ENCODE results near the gene FMN1.

Gene FMN1

GRCh38 chr15:33125894-33126537 lies 68.5 kb downstream of the FMN1 start:
- DNase-seq (ENCODE audit: low spot score) = no peak

DNA sequence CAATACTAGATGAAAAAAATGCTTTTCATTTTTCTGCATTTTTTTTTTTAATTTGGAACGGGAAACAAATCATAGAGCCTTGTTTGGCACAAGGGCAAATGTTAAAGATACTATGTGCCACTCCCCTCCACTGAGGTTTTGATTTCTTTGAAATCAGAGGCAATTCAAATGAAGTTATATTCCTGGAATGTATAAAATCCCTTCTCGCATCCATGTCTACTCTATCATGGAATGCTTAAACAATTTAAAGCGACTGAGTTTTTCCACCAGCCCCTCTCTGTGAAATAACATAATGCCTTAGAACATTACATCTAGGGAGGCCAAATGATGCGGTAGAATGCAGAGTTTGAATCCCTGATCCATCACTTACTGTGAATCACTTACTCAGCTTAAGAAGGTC lies 69.7 kb downstream of the FMN1 start:
- DNase-seq (ENCODE audit: low spot score) = no peak

GRCh38 chr15:33124279-33124678 lies 70.2 kb downstream of the FMN1 start:
- DNase-seq (ENCODE audit: low spot score) = no peak

- no peak for DNase-seq (ENCODE audit: low spot score)
Observed at GRCh38 chr15:33119865-33120264, 74.6 kb downstream of the FMN1 start.

- DNase-seq (ENCODE audit: low spot score) = no peak
Observed at GRCh38 chr15:33119273-33119672, 75.2 kb downstream of the FMN1 start.

- DNase-seq (ENCODE audit: low spot score) = no peak
Observed at GRCh38 chr15:33116198-33116597, 78.3 kb downstream of the FMN1 start.

DNA sequence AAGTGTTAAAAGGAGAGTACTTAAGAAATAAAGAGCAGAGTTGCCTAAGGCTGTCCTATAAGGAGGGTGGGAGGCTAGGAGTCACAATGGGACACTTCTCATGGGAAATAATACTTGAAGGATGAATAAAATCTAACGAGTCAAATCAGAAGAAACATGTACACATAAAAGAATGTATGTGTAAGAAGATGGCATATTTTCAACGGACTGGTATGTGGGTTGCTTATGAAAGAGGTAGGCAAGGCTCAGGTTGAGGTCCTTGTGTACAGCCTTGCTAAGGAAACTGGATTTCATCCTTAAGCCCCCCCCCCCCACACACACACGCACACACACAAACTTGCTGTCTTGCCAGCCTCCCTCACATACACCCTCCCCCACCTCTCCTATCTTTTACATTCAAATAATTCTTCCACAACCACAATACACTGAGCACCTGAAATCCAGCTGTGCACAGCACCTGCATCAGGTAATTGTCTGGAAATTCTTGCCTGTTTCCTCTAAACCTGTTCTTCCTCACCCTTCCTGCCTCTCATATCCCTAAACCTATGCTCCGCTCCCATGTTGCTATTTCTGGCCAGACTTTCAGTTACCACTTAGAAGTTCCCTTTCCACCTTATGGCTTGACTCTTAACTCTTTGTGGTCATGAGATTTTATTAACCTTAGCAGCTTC lies 79.2 kb downstream of the FMN1 start:
- no peak for DNase-seq (ENCODE audit: low spot score)

DNA sequence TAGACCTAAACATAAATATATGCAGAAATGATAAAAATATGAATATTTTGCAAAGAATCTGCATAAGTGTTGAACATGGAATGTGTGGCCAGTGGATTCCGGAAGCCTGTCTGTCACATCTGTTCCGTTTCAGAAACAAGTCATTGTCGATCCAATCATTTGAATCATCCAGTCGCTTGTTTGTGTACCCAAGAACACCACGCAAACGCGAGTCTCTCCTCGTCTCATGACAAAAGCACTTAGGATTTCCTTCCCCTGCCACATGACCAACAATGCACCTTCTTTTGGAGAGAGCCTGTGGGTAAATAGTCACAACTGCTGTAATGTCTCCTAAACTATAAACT lies 80.2 kb downstream of the FMN1 start:
- no peak for DNase-seq (ENCODE audit: low spot score)

DNA sequence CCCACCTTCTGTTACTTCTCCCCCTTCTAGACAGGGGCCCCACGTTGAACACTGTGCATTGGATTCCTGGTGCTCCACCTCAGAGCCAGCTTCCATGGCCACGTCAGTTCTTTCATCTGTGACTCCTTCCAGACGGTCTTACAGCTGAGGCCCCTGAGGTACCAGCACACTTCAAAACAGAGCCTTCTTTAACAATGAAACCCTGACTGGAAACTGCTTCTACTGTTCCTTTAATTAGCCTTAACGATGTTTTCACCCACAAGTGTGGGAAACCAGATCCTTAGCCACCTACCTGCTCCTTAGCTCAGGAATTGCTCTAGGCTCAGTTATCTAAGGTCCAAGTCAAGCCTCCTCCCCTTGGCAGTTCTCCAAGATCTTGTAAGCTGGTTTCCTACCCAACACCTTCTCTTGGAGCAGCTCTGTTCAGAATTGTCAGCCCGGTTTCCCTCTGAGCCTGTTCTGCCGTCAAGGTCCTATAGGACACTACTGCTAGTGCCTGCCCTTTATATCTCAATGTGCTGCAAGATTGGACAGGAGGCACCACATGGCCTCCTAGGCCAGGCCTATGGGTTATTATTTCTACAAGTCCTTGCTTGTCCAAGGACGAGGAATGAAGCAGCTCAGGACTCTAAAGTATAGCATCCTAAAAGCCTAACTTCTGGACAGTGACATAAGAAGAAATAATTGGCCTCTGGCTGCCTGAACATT lies 80.7 kb downstream of the FMN1 start:
- DNase-seq (ENCODE audit: low spot score) = no peak

- no peak for DNase-seq (ENCODE audit: low spot score)
Observed at GRCh38 chr15:33112541-33113105, 81.9 kb downstream of the FMN1 start.

DNA sequence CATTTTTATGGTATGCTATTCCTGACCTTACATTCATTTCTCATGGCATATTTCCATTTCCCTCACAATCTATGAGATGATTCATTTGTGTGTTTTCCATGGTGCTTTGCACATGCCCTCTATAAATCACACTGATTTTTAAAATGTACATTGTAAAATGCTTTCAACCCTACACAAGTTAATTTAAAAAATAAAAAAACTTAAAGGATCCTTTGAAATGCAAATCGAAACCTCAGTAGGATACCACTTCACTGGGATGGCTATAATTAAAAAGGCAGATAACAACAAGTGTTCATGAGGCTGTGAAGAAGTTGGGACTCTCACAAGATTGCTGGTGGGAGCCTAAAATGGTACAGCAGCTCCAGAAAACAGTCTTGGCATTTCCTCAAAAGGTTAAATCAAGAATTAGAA lies 83.5 kb downstream of the FMN1 start:
- DNase-seq (ENCODE audit: low spot score) = no peak

GRCh38 chr15:33109345-33109744 lies 85.2 kb downstream of the FMN1 start:
- DNase-seq (ENCODE audit: low spot score) = no peak

DNA sequence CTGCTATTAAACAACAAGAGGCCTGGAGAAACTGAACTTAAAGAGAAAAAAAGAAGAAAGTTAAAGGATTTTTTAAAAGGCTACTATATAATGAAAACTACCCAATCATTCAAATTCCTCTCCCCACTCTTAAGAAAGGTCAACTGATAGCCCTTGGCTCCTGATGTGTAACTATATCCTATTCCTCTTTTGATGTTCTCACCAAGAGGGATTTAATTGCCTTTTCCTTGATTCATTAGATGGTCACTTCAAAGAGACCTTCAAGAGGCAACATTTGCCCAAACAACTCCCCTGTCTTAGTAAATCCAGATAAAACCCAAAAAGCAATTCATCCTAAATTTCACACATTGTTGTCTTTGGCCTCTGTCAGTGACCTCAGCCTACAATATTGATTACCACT lies 86.0 kb downstream of the FMN1 start:
- no peak for DNase-seq (ENCODE audit: low spot score)

DNA sequence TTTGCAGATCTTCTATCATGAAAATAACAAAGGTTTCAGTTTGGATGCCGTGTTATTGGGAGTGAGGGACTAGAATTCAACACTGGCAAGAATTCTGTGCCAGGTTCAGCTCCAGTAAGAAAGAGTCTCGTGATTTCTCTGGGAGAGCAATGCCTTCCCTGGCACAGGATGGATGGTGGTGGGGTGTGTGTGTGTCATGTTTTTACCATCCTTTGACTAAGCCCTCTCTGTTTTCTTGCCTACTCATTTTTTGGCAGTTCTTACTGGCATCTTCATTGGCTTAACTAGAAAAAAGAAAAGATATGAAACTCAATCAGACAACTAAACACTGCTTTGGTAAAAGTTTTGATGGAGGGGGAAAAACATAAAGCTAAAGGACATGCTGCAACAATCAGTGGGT lies 86.6 kb downstream of the FMN1 start:
- DNase-seq (ENCODE audit: low spot score) = peak; percentile 26

DNA sequence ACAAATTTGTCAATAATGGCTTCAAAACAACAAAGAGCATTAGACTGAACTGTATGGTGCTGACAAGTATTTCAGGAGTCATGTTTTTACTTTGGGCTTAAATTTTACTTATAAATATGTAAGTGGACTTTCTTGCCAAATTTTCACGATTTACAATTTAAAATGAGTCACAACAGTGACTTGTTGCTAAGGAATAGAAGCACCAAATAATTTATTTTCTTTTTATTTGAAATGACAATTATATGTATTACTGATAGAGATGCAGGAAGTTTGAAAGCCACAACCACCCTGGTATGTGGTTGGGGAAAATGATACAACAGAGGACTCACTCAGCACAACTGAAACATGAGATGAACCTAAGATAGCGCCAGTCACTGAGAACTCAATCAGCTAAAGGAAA lies 90.3 kb downstream of the FMN1 start:
- peak; percentile 53 for DNase-seq (ENCODE audit: low spot score)

GRCh38 chr15:33101036-33101435 lies 93.5 kb downstream of the FMN1 start:
- no peak for DNase-seq (ENCODE audit: low spot score)

GRCh38 chr15:33100314-33100713 lies 94.2 kb downstream of the FMN1 start:
- no peak for DNase-seq (ENCODE audit: low spot score)

DNA sequence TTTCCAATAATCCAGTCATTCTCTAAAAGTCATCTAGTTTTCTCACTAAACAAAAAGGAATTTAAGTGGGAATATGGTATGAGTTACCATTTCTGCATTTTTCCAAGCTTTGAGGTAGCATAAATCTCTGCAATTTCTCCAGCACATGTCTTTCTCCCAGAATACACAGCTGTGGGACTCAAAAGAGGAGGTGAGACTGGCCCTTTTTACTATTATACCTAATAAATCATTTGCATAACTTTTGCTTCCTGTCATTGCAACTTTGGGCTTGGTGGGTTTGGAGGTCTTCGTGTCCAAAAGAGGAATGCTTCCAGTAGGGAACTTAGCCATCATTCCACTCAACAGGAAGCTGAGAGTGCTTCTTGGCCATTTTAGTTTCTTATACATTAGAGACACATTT lies 94.8 kb downstream of the FMN1 start:
- no peak for DNase-seq (ENCODE audit: low spot score)

DNA sequence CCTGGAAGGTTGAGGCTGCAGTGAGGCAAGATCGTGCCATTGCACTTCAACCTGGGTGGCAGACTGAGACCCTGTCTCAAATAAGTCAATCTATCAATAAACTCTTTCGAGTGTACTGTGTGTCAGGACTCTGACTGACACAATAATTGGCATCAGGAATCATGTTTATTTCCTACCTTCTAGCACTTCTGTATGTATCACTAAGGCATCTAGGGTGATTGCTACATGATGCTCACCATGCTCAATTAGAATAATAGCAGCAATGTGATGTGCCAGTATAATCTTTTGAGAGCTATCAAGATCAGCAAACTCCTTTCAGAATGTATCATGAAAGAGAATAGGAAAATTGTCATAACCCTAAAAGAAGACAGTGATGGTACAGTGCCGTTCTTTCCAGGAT lies 95.3 kb downstream of the FMN1 start:
- no peak for DNase-seq (ENCODE audit: low spot score)

- DNase-seq (ENCODE audit: low spot score) = peak; percentile 71
Observed at GRCh38 chr15:33098094-33099058, 96.1 kb downstream of the FMN1 start.

DNA sequence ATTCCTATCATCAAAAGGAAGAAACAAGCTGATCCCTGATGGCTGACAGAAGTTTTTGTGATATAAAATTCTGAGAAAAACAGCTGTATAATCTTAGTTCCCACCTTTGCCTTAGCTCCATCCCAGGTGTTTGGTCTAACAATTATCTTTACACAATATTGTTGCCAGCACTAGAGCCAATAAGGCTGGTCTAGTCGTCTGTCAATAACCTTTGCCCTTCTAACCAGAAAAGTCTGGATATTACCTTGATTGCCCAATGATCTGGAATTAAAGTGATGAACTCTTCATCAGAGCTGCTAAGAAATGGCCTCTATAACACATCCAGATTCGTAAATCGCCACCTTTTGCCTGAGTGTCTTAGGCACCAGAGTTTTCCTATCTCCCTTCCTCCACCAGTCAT lies 98.4 kb downstream of the FMN1 start:
- DNase-seq (ENCODE audit: low spot score) = no peak

DNA sequence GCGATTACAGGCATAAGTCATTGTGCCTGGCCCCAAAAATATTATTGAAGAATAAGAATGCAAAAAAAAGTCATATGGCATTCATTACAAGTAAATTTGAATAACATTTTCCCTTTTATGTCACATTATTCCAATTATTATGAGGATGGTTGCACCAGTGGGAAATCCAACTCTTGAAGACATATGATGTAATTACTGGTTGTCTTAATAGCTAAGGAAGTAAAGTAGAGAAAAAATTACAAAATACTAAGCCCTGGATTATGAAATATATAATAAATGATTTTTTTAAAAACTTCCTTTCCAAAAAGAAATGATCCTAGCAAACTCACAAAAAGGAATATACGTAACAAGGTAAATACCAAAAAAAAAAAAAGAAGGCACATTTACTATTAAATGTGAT lies 98.9 kb downstream of the FMN1 start:
- no peak for DNase-seq (ENCODE audit: low spot score)
